ENCODE results near the gene CSF1R.

CSF1R gene

GRCh38 chr5:150085950-150086715 lies at the start of gene CSF1R:
Gene CSF1R (minus strand): TSS chr5:150086554. CDS start chr5:150086427, 127 bp downstream.
- no peak for DNase-seq
- ATAC-seq, result peak; percentile 20

GRCh38 chr5:150135557-150136304 lies 49.4 kb upstream of the CSF1R start:
- DNase-seq, result no peak
- ATAC-seq, result no peak

- no peak for DNase-seq
- no peak for ATAC-seq
These were observed 47.8 kb upstream of the CSF1R start for GRCh38 chr5:150134198-150134588.

- no peak for ATAC-seq
- DNase-seq, result no peak
These were observed 47.3 kb upstream of the CSF1R start for GRCh38 chr5:150133581-150134197.

GRCh38 chr5:150132740-150133139 lies 46.4 kb upstream of the CSF1R start:
- DNase-seq (no peak), ATAC-seq (no peak)

- no peak for ATAC-seq
These were observed 45.8 kb upstream of the CSF1R start for GRCh38 chr5:150131978-150132694.

GRCh38 chr5:150131461-150131860 lies 45.1 kb upstream of the CSF1R start:
- no peak for DNase-seq
- no peak for ATAC-seq

More at GRCh38 chr5:150131978-150132694, 45.8 kb upstream of the CSF1R start:
- DNase-seq, result no peak

GRCh38 chr5:150130493-150130922 lies 44.2 kb upstream of the CSF1R start:
- ATAC-seq (no peak), DNase-seq (no peak)

GRCh38 chr5:150129813-150130492 lies 43.6 kb upstream of the CSF1R start:
- peak; percentile 61 for DNase-seq
- peak; percentile 59 for ATAC-seq

GRCh38 chr5:150129454-150129812 lies 43.1 kb upstream of the CSF1R start:
- DNase-seq (no peak), ATAC-seq (no peak)

- DNase-seq, result no peak
- ATAC-seq, result no peak
These were observed 40.5 kb upstream of the CSF1R start for GRCh38 chr5:150126921-150127265.

- no peak for ATAC-seq
These were observed 40.0 kb upstream of the CSF1R start for GRCh38 chr5:150126199-150126920.

GRCh38 chr5:150125334-150125733 lies 39.0 kb upstream of the CSF1R start:
- ATAC-seq, result no peak
- no peak for DNase-seq

More at GRCh38 chr5:150126199-150126920, 40.0 kb upstream of the CSF1R start:
- no peak for DNase-seq

GRCh38 chr5:150124596-150124995 lies 38.2 kb upstream of the CSF1R start:
- no peak for DNase-seq
- ATAC-seq, result no peak

GRCh38 chr5:150124111-150124557 lies 37.8 kb upstream of the CSF1R start:
- no peak for ATAC-seq
- DNase-seq, result no peak

GRCh38 chr5:150123542-150123941 lies 37.2 kb upstream of the CSF1R start:
- DNase-seq (no peak), ATAC-seq (no peak)

- no peak for DNase-seq
- ATAC-seq, result no peak
These were observed 36.5 kb upstream of the CSF1R start for GRCh38 chr5:150122536-150123481.

- DNase-seq (peak; percentile 19), ATAC-seq (peak; percentile 30)
These were observed 35.8 kb upstream of the CSF1R start for GRCh38 chr5:150122158-150122510.

GRCh38 chr5:150121448-150122157 lies 35.2 kb upstream of the CSF1R start:
- ATAC-seq, result no peak
- no peak for DNase-seq

Data from stimulated activated naive CD8-positive, alpha-beta T cell treated with anti-CD3 and anti-CD28 coated beads, Interleukin-15, Interleukin-2, amounts not matched to agents 100 U/mL and 50 U/mL, for 24 hours (primary cell).